CD8-positive, alpha-beta memory T cell (primary cell): ENCODE measurements around the gene DNAH7. TPM values are rescaled to one million over a fixed set of nuclear protein-coding genes. Genes with fewer than 3 reads are reported as not detected.
"Not testable (repeated sequence)": the region's sequence is repeated elsewhere in the genome, so short reads cannot be mapped to it uniquely, and the experiment has no call there.

ENCODE experiments used
- CTCF ChIA-PET: fragments of 350-600 bp; sonication (Branson Sonifier 250); formaldehyde crosslinking; loops from one replicate; lab custom pipeline; 2021; ENCODE audit warnings: antibody characterized with exemption; lab: Charles Lee
- POLR2A ChIA-PET: fragments of 350-600 bp; sonication (Branson Sonifier 250); formaldehyde crosslinking; loops from one replicate; lab custom pipeline; 2021; ENCODE audit warnings: antibody characterized with exemption; lab: Charles Lee
- DNase-seq, 5 donors: peaks; one replicate each; pipeline versions ENCODE4 v3.0.0 to v3.0.0-alpha.2; 2020 to 2022; ENCODE audit warnings: mixed read lengths in 1 of 5
- H3K27ac ChIP-seq: one replicate; pipeline ENCODE4 v1.7.0; 2013; ENCODE audit warnings: low read depth, mild to moderate bottlenecking, low read length, moderate library complexity
- H3K27me3 ChIP-seq: 2 replicates; pipeline ENCODE4 v1.7.0; 2013; ENCODE audit warnings: low read length, mild to moderate bottlenecking; ENCODE audit not compliant: insufficient read depth, poor library complexity, severe bottlenecking
- H3K36me3 ChIP-seq: 2 replicates; pipeline ENCODE4 v1.7.0; 2013; ENCODE audit warnings: mild to moderate bottlenecking, low read length, moderate library complexity; ENCODE audit not compliant: insufficient read depth
- H3K4me1 ChIP-seq: 2 replicates; pipeline ENCODE4 v1.7.0; 2013; ENCODE audit warnings: mild to moderate bottlenecking, low read length, moderate library complexity; ENCODE audit not compliant: insufficient read depth
- H3K4me3 ChIP-seq: 2 replicates; pipeline ENCODE4 v1.7.0; 2013; ENCODE audit warnings: mild to moderate bottlenecking, low read length
- H3K9me3 ChIP-seq: 2 replicates; pipeline ENCODE4 v1.7.0; 2013; ENCODE audit warnings: mild to moderate bottlenecking, low read length
- H3K27ac Mint-ChIP-seq, 8 donors: one replicate each; pipeline ENCODE4 v1.8.0; 2020 to 2021; ENCODE audit warnings: mixed read lengths in 8 of 8, mild to moderate bottlenecking in 6 of 8, inconsistent platforms in 3 of 8, moderate library complexity in 3 of 8
- H3K27me3 Mint-ChIP-seq, 2 donors: one replicate each; pipeline ENCODE4 v1.8.0; 2020 to 2021; ENCODE audit warnings: mixed read lengths in 2 of 2, mild to moderate bottlenecking in 1 of 2, moderate library complexity in 1 of 2
- H3K36me3 Mint-ChIP-seq, 3 donors: one replicate each; pipeline ENCODE4 v1.8.0; 2020 to 2021; ENCODE audit warnings: mixed read lengths in 3 of 3, inconsistent platforms in 1 of 3, mild to moderate bottlenecking in 1 of 3
- H3K4me1 Mint-ChIP-seq, 3 donors: one replicate each; pipeline ENCODE4 v1.8.0; 2020 to 2021; ENCODE audit warnings: mixed read lengths in 3 of 3, inconsistent platforms in 1 of 3, mild to moderate bottlenecking in 1 of 3
- H3K4me3 Mint-ChIP-seq, 7 donors: one replicate each; pipeline ENCODE4 v1.8.0; 2020 to 2021; ENCODE audit warnings: mixed read lengths in 7 of 7, mild to moderate bottlenecking in 6 of 7, moderate library complexity in 4 of 7, inconsistent platforms in 2 of 7
- H3K9me3 Mint-ChIP-seq, 5 donors: one replicate each; pipeline ENCODE4 v1.8.0; 2020 to 2022; ENCODE audit warnings: mixed read lengths in 5 of 5, mild to moderate bottlenecking in 3 of 5, moderate library complexity in 2 of 5, inconsistent platforms in 1 of 5
- polyA plus RNA-seq: library from polyadenylated mRNA; unstranded; fragments of 300-500 nt; fragmentation: Illumina TruSeq; gene quantifications from one replicate; pipeline ENCODE4 v1.2.3, GENCODE V29; 2021
- total RNA-seq, 2 experiments: library from RNA; stranded (reverse); gene quantifications; one replicate each; pipeline ENCODE4 v1.2.3, GENCODE V29; 2021

Gene DNAH7
- total and polyA plus RNA-seq, 3 experiments from 2014 or later: not detected

- Histone ChIP-seq H3K9me3 (no peaks in the 10 kb centered on the region), H3K36me3 (no peaks in the 10 kb centered on the region), H3K27ac (no peak overlapping the region), H3K4me3 (no peak overlapping the region), H3K4me1 (no peaks in the 10 kb centered on the region), H3K27me3 (no peaks in the 10 kb centered on the region)
- ChIA-PET POLR2A (no interaction called here), CTCF (no interaction called here)
- H3K4me3 Mint-ChIP-seq: no peak overlapping the region
- DNase-seq: no peak
- peaks cover 3 to 5% (median 5%) of the 10 kb centered on the region in 5 donors for H3K9me3 Mint-ChIP-seq
- H3K27me3 Mint-ChIP-seq: peaks cover 4 to 10% of the 10 kb centered on the region in 2 donors
- H3K27ac Mint-ChIP-seq: no peak overlapping the region
- H3K4me1 Mint-ChIP-seq: no peaks in the 10 kb centered on the region
- no peaks in the 10 kb centered on the region for H3K36me3 Mint-ChIP-seq
Measured at GRCh38 chr2:195945056-195945455, 123.6 kb downstream of the DNAH7 start.

- ChIA-PET CTCF (no interaction called here), POLR2A (no interaction called here)
- H3K9me3 Mint-ChIP-seq: peaks cover 0 to 5% (median 4%) of the 10 kb centered on the region in 5 donors
Measured at GRCh38 chr2:195937176-195937575, 131.5 kb downstream of the DNAH7 start.

GRCh38 chr2:195934484-195934883 is 134.2 kb downstream of the DNAH7 start:
- H3K27ac ChIP-seq: no peak overlapping the region
- H3K27me3 ChIP-seq: no peaks in the 10 kb centered on the region
- no peak for DNase-seq
- ChIA-PET CTCF (no interaction called here), POLR2A (no interaction called here)
- no peaks in the 10 kb centered on the region for H3K4me1 Mint-ChIP-seq
- peaks cover 0 to 4% (median 0%) of the 10 kb centered on the region in 5 donors for H3K9me3 Mint-ChIP-seq
- H3K4me3 Mint-ChIP-seq: no peak overlapping the region
- no peak overlapping the region for H3K4me3 ChIP-seq
- no peak overlapping the region for H3K27ac Mint-ChIP-seq
- H3K4me1 ChIP-seq: no peaks in the 10 kb centered on the region
- H3K9me3 ChIP-seq: no peaks in the 10 kb centered on the region
- peaks cover 4 to 14% of the 10 kb centered on the region in 2 donors for H3K27me3 Mint-ChIP-seq
- H3K36me3 ChIP-seq: no peaks in the 10 kb centered on the region
- no peaks in the 10 kb centered on the region for H3K36me3 Mint-ChIP-seq

More at GRCh38 chr2:195937176-195937575, 131.5 kb downstream of the DNAH7 start:
- DNase-seq: no peak
- Mint-ChIP-seq H3K36me3 (no peaks in the 10 kb centered on the region), H3K4me3 (no peak overlapping the region), H3K27ac (no peak overlapping the region), H3K4me1 (no peaks in the 10 kb centered on the region), H3K27me3 (peaks cover 4 to 26% of the 10 kb centered on the region in 2 donors)
- H3K27me3 ChIP-seq: no peaks in the 10 kb centered on the region
- H3K4me1 ChIP-seq: no peaks in the 10 kb centered on the region
- no peaks in the 10 kb centered on the region for H3K9me3 ChIP-seq
- H3K27ac ChIP-seq: no peak overlapping the region
- H3K4me3 ChIP-seq: no peak overlapping the region
- no peaks in the 10 kb centered on the region for H3K36me3 ChIP-seq

GRCh38 chr2:195929531-195929930 is 139.1 kb downstream of the DNAH7 start:
- Histone ChIP-seq H3K4me1 (no peaks in the 10 kb centered on the region), H3K27me3 (no peaks in the 10 kb centered on the region), H3K27ac (no peak overlapping the region), H3K36me3 (no peaks in the 10 kb centered on the region), H3K9me3 (no peaks in the 10 kb centered on the region), H3K4me3 (no peak overlapping the region)
- Mint-ChIP-seq H3K4me3 (no peak overlapping the region), H3K4me1 (no peaks in the 10 kb centered on the region), H3K27ac (no peak overlapping the region), H3K9me3 (peaks cover 0 to 4% (median 0%) of the 10 kb centered on the region in 5 donors), H3K27me3 (peaks cover 4% of the 10 kb centered on the region in 2 donors), H3K36me3 (no peaks in the 10 kb centered on the region)
- no peak for DNase-seq
- CTCF ChIA-PET: no interaction called here
- POLR2A ChIA-PET: no interaction called here

- no peak overlapping the region for H3K27ac Mint-ChIP-seq
- no peaks in the 10 kb centered on the region for H3K4me1 Mint-ChIP-seq
- H3K27ac ChIP-seq: no peak overlapping the region
- no peaks in the 10 kb centered on the region for H3K36me3 ChIP-seq
- no peaks in the 10 kb centered on the region for H3K9me3 ChIP-seq
- no peaks in the 10 kb centered on the region for H3K9me3 Mint-ChIP-seq
- no peak for DNase-seq
- H3K27me3 Mint-ChIP-seq: peaks cover 0 to 4% of the 10 kb centered on the region in 2 donors
- POLR2A ChIA-PET: no interaction called here
- H3K4me3 Mint-ChIP-seq: no peak overlapping the region
- no peaks in the 10 kb centered on the region for H3K4me1 ChIP-seq
- H3K27me3 ChIP-seq: no peaks in the 10 kb centered on the region
- no peaks in the 10 kb centered on the region for H3K36me3 Mint-ChIP-seq
- CTCF ChIA-PET: no interaction called here
- no peak overlapping the region for H3K4me3 ChIP-seq
Measured at GRCh38 chr2:195925120-195925519, 143.5 kb downstream of the DNAH7 start.

GRCh38 chr2:195923889-195924288 is 144.7 kb downstream of the DNAH7 start:
- no peak overlapping the region for H3K4me3 ChIP-seq
- Mint-ChIP-seq H3K27ac (no peak overlapping the region), H3K4me1 (no peaks in the 10 kb centered on the region), H3K9me3 (no peaks in the 10 kb centered on the region), H3K36me3 (no peaks in the 10 kb centered on the region), H3K27me3 (peaks cover 0 to 1% of the 10 kb centered on the region in 2 donors), H3K4me3 (no peak overlapping the region)
- CTCF ChIA-PET: no interaction called here
- H3K36me3 ChIP-seq: no peaks in the 10 kb centered on the region
- no peaks in the 10 kb centered on the region for H3K9me3 ChIP-seq
- no peak overlapping the region for H3K27ac ChIP-seq
- no peak for DNase-seq
- POLR2A ChIA-PET: no interaction called here
- no peaks in the 10 kb centered on the region for H3K27me3 ChIP-seq
- no peaks in the 10 kb centered on the region for H3K4me1 ChIP-seq

- H3K9me3 ChIP-seq, POLR2A ChIA-PET, DNase-seq, H3K4me3 Mint-ChIP-seq, H3K27ac Mint-ChIP-seq, H3K27ac ChIP-seq, CTCF ChIA-PET, H3K27me3 ChIP-seq, H3K36me3 ChIP-seq, H3K4me1 ChIP-seq, H3K4me1 Mint-ChIP-seq, H3K9me3 Mint-ChIP-seq, H3K36me3 Mint-ChIP-seq, H3K4me3 ChIP-seq: not testable (repeated sequence)
- peaks cover 4 to 17% of the 10 kb centered on the region in 2 donors for H3K27me3 Mint-ChIP-seq
Measured at GRCh38 chr2:195917021-195917600, 151.5 kb downstream of the DNAH7 start.

- Histone ChIP-seq H3K4me1 (no peaks in the 10 kb centered on the region), H3K27me3 (no peaks in the 10 kb centered on the region), H3K36me3 (no peaks in the 10 kb centered on the region), H3K9me3 (no peaks in the 10 kb centered on the region), H3K27ac (no peak overlapping the region), H3K4me3 (no peak overlapping the region)
- DNase-seq: no peak
- ChIA-PET POLR2A (no interaction called here), CTCF (no interaction called here)
- H3K36me3 Mint-ChIP-seq: no peaks in the 10 kb centered on the region
- H3K27ac Mint-ChIP-seq: no peak overlapping the region
- no peak overlapping the region for H3K4me3 Mint-ChIP-seq
- H3K27me3 Mint-ChIP-seq: peaks cover 2 to 21% of the 10 kb centered on the region in 2 donors
- no peaks in the 10 kb centered on the region for H3K4me1 Mint-ChIP-seq
- H3K9me3 Mint-ChIP-seq: no peaks in the 10 kb centered on the region
Measured at GRCh38 chr2:195912079-195912478, 156.6 kb downstream of the DNAH7 start.
